ENCODE measurements around the gene MAPKAP1. TPM values are rescaled to one million over a fixed set of nuclear protein-coding genes. Genes with fewer than 3 reads are reported as not detected.

The MAPKAP1 gene
- total and polyA plus RNA-seq, 9 of the 15 experiments (the other 6 are each of a cell fraction or from before 2014, with no cell fraction given): 2.6 to 82.1 (median 61.1) TPM

GRCh38 chr9:125405938-125406809 lies 300.8 kb downstream of the MAPKAP1 start:
- in situ Hi-C loops (cut with MboI): loop anchor here (5.0 to 10.0 kb wide), 2 partner anchors 989 to 1076 kb away; no protein-coding TSS in a partner anchor
- peak; percentile 14 for ATAC-seq
- peak; percentile 61 for TF ChIP-seq PKNOX1 (IDR thresholded peaks at IDR 0.05)
- TF ChIP-seq SPI1 (IDR thresholded peaks at IDR 0.05; ENCODE audit: borderline replicate concordance, low read depth, low read length): peak; percentile 85
- peak; percentile 71 for TF ChIP-seq SMAD4 (CRISPR knock-in tag; conservative IDR thresholded peaks at IDR 0.05)
- TF ChIP-seq ELF4 (CRISPR knock-in tag; IDR thresholded peaks at IDR 0.05): 0 out of 2 replicates have a peak, but pooled peaks have one; percentile 16
- no peak for TF ChIP-seq NELFE (IDR thresholded peaks at IDR 0.05; ENCODE audit: insufficient read depth, insufficient read length)
- TF ChIP-seq SMARCE1 (IDR thresholded peaks at IDR 0.05): 0 out of 2 replicates have a peak, but pooled peaks have one; percentile 20
- TF ChIP-seq HDAC1 (IDR thresholded peaks at IDR 0.05): 0 out of 4 replicates have a peak, but pooled peaks of 1 of the 2 experiments have one; percentile 10
- TF ChIP-seq USF2 (CRISPR knock-in tag; IDR thresholded peaks at IDR 0.05): peak; percentile 80
- peak; percentile 66; the same call in 1 of the 2 replicates for TF ChIP-seq TOE1 (IDR thresholded peaks at IDR 0.05; ENCODE audit: borderline replicate concordance)
- no peak for TF ChIP-seq TOE1 (CRISPR knock-in tag; IDR thresholded peaks at IDR 0.05; ENCODE audit: borderline replicate concordance, low read depth)
- TF ChIP-seq RCOR1 (IDR thresholded peaks at IDR 0.05; ENCODE audit: borderline replicate concordance in 1 of 2, low read depth in 2 of 2, low read length in 2 of 2): peak in 1 of 2 experiments; percentile 61; a peak in 1 of 4 replicates
- TF ChIP-seq PTBP1 (IDR thresholded peaks at IDR 0.05; ENCODE audit: low read depth, low read length): 0 out of 2 replicates have a peak, but pooled peaks have one; percentile 38
- TF ChIP-seq ATF3 (IDR thresholded peaks at IDR 0.05): peak; percentile 72
- TF ChIP-seq ATF3 (CRISPR knock-in tag; conservative IDR thresholded peaks at IDR 0.05): no peak
- peak; percentile 90 for TF ChIP-seq USF1 (CRISPR knock-in tag; IDR thresholded peaks at IDR 0.05)

More at GRCh38 chr9:125405938-125406809, 300.8 kb downstream of the MAPKAP1 start:
- FAIRE-seq: peak; percentile 76
- no peaks in the 10 kb centered on the region for H3K36me3 ChIP-seq (ENCODE audit: control insufficient read depth, insufficient read depth, low read length)
- H3K9me1 ChIP-seq (ENCODE audit: control insufficient read depth, insufficient read depth, low read length): no peaks in the 10 kb centered on the region
- ChIA-PET POLR2A (interaction anchor here (2.8 kb wide), 1 partner anchor 236 kb away, joined by 5 read pairs; no protein-coding TSS in a partner anchor), CTCF (ENCODE audit: low intra/inter-chr PET ratio) (interaction anchor here (0.6 kb wide), 1 partner anchor 640 kb away, joined by 3 read pairs; no protein-coding TSS in a partner anchor)
- H3K27me3 ChIP-seq (ENCODE audit: control insufficient read depth in 2 of 2, insufficient read depth in 2 of 2, low read length in 2 of 2): no peaks in the 10 kb centered on the region; a peak in 1 of 5 replicates
- H3K9me3 ChIP-seq (replicated peaks; ENCODE audit: control insufficient read depth, insufficient read depth, low read depth, low read length): peaks cover 4% of the 10 kb centered on the region; the same call in 1 of the 2 replicates
- no peak overlapping the region for H3K4me3 ChIP-seq
- WGBS (ENCODE audit: insufficient coverage, low coverage, missing lambda C conversion rate): 28% methylated on average over 15 of the region's 15 CpGs
- no peaks in the 10 kb centered on the region; the same call in 2 of the 3 replicates for H3K79me2 ChIP-seq (ENCODE audit: control insufficient read depth, insufficient read depth, low read length)
- BruUV-seq (replicated peaks): no TSS peak
- H3K4me2 ChIP-seq (ENCODE audit: insufficient read depth, low read length): no peak overlapping the region; the same call in 1 of the 2 replicates
- H3K4me1 ChIP-seq (replicated peaks in 1 of 2; ENCODE audit: control insufficient read depth in 2 of 2, insufficient read depth in 2 of 2, low read length in 2 of 2): peaks cover 9 to 57% of the 10 kb centered on the region in 2 experiments; a peak in 4 of 5 replicates
- peak; percentile 62 to 75 (median 71) for DNase-seq (ENCODE audit: extremely low read depth in 1 of 4, low spot score in 3 of 4)
- H3K27ac ChIP-seq (ENCODE audit: extremely low read depth, low read depth, low read length): no peak overlapping the region
- 0 out of 2 replicates have a peak overlapping the region, but pooled peaks have one; percentile 6 for H2AFZ ChIP-seq (ENCODE audit: low read depth, low read length)
- H4K20me1 ChIP-seq (replicated peaks; ENCODE audit: control insufficient read depth, insufficient read depth, low read length): no peaks in the 10 kb centered on the region
- intact Hi-C loops (cut with micrococcal nuclease): loop anchor here (5.0 kb wide), 2 partner anchors 991 to 1086 kb away; no protein-coding TSS in a partner anchor
- H3K9ac ChIP-seq (ENCODE audit: insufficient read depth in 1 of 2, low read depth in 2 of 2, low read length in 2 of 2): no peak overlapping the region

Data from K562 (cell line).